Loucy (cell line): ENCODE results near the gene CR1.
"Not testable (repeated sequence)": the region's sequence is repeated elsewhere in the genome, so short reads cannot be mapped to it uniquely, and the experiment has no call there.

Experiments
- EZH2phosphoT487 ChIP-seq: fragments of 200-600 bp; IDR thresholded peaks from 2 replicates; pipeline ENCODE4 v1.6.1; 2018; ENCODE audit warnings: antibody characterized with exemption, mild to moderate bottlenecking, moderate library complexity, borderline replicate concordance
- TF ChIP-seq, protein P1 (sequence below): fragments of 200-600 bp; sonication (generic); conservative IDR thresholded peaks from 2 replicates; pipeline ENCODE4 v1.5.1; 2014; ENCODE audit warnings: mild to moderate bottlenecking, antibody characterized with exemption, low read length

GRCh38 chr1:207589506-207589905 is 93.5 kb downstream of the CR1 start:
- TF ChIP-seq, protein P1, sequence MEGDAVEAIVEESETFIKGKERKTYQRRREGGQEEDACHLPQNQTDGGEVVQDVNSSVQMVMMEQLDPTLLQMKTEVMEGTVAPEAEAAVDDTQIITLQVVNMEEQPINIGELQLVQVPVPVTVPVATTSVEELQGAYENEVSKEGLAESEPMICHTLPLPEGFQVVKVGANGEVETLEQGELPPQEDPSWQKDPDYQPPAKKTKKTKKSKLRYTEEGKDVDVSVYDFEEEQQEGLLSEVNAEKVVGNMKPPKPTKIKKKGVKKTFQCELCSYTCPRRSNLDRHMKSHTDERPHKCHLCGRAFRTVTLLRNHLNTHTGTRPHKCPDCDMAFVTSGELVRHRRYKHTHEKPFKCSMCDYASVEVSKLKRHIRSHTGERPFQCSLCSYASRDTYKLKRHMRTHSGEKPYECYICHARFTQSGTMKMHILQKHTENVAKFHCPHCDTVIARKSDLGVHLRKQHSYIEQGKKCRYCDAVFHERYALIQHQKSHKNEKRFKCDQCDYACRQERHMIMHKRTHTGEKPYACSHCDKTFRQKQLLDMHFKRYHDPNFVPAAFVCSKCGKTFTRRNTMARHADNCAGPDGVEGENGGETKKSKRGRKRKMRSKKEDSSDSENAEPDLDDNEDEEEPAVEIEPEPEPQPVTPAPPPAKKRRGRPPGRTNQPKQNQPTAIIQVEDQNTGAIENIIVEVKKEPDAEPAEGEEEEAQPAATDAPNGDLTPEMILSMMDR = not testable (repeated sequence)
- not testable (repeated sequence) for TF ChIP-seq EZH2phosphoT487
